HCEC 1CT (cell line): Measurements from ENCODE around the gene TBC1D3.
"Not testable (repeated sequence)": the region's sequence is repeated elsewhere in the genome, so short reads cannot be mapped to it uniquely, and the experiment has no call there.

Experiments used
- DNase-seq: peaks from one replicate; pipeline ENCODE4 v3.0.0-alpha.2; 2017

TBC1D3 gene

DNA sequence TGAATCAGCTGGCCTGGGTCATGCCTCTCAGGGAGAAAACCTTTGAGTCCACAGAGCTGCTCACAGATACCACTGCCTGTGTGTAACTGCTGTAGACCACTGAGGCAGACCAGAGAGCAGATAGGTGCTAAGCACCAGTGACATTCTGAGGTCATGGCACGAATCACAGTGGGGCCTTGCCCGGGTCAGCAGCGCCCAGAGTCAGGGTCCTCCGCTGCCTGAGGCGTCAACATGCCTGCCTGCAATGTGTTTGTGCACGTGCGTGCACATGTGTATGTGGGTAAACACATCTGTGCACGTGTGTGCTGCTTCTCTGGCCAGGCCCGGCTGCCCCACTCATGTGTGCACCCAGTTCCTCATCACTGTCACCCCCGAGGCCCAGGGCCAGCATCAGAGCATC is at the start of gene TBC1D3:
TSS of gene TBC1D3 (minus strand) at position 101 of the 400 bp plus-strand sequence. CDS start 1,526 bp downstream, outside the sequence.
- not testable (repeated sequence) for DNase-seq

- DNase-seq: not testable (repeated sequence)
Measured at GRCh38 chr17:38232790-38233189, 40.4 kb upstream of the TBC1D3 start.

DNA sequence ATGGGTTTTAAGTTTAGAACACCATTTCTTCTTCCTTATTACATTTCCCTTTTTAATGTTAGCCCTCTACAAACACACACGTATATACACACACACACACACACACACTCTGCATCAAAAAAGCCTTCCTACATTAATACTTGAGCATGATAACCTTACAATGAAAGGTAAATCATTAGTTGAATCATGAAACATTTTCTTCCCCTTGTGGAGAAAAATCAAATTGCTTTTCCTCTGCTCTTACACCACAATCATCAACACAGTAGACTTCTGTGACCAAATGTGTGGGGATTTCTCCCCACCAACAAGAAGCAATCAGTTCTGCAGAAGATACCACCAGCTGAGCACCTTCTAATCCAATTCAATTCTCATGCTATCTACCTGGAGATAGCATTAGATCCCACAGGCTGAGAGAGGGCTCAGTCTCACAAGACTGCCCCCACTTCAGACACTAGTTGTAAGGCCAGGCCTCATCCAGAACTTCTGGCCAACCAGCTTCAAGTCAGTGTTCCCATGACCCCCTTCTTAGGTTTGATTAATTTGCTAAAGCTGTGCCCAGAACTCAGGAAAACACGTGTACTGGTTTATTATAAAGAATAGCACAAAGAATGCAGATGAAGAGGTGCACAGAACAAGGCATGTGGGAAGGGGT is 33.6 kb upstream of the TBC1D3 start:
- DNase-seq: not testable (repeated sequence)

DNA sequence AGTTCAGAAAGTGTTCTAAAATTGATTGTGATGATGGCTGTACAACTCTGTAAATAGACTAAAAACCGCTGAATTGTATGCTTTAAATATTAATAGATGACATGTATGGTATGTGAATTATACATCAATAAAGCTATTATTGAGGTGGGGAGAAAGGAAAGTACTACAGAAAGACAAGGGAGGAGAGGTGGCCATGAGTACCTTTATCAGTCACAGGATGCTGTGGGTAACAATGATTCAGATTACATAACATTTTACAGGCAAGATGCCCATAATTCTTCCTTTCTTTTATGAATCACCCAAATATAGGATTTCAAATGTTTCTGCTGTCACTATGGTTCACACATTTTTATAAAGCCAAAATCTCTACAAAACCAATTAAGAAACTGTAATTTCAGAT is 28.5 kb upstream of the TBC1D3 start:
- not testable (repeated sequence) for DNase-seq

GRCh38 chr17:38200271-38200670 is 7.9 kb upstream of the TBC1D3 start:
- DNase-seq: not testable (repeated sequence)

GRCh38 chr17:38134860-38135259 is 57.5 kb downstream of the TBC1D3 start:
- DNase-seq: not testable (repeated sequence)
